IMR-90 (cell line): Measurements from ENCODE around the gene KLF7.

Source experiments
- BHLHE40 ChIP-seq: fragments of 150-350 bp; IDR thresholded peaks from 2 replicates; pipeline ENCODE4 v1.6.1; 2016; ENCODE audit warnings: mild to moderate bottlenecking, low read depth, low read length
- CEBPB ChIP-seq: IDR thresholded peaks from 2 replicates; pipeline ENCODE4 v1.6.1; 2012; ENCODE audit warnings: low read depth, low read length, improper control_type of control experiment
- CTCF ChIP-seq: conservative IDR thresholded peaks from 2 replicates; pipeline ENCODE4 v1.5.1; 2012; ENCODE audit warnings: mild to moderate bottlenecking, low read depth, low read length, improper control_type of control experiment
- ELK1 ChIP-seq: fragments of 150-350 bp; IDR thresholded peaks from 2 replicates; pipeline ENCODE4 v1.6.1; 2016; ENCODE audit warnings: low read depth, mild to moderate bottlenecking, low read length, moderate library complexity, borderline replicate concordance
- FOS ChIP-seq: fragments of 150-350 bp; IDR thresholded peaks from 2 replicates; pipeline ENCODE4 v1.6.1; 2016; ENCODE audit warnings: low read depth, low read length
- MAFK ChIP-seq: IDR thresholded peaks from 2 replicates; pipeline ENCODE4 v1.6.1; 2012; ENCODE audit warnings: low read depth, low read length, improper control_type of control experiment
- MXI1 ChIP-seq: IDR thresholded peaks from 2 replicates; pipeline ENCODE4 v1.6.1; 2012; ENCODE audit warnings: low read depth, mild to moderate bottlenecking, low read length, moderate library complexity, borderline replicate concordance
- NFE2L2 ChIP-seq: fragments of 150-350 bp; IDR thresholded peaks from 2 replicates; pipeline ENCODE4 v1.6.1; 2016; ENCODE audit warnings: low read depth, mild to moderate bottlenecking, low read length
- POLR2A ChIP-seq: IDR thresholded peaks from 2 replicates; pipeline ENCODE4 v1.6.1; 2012; ENCODE audit warnings: mild to moderate bottlenecking, low read depth, low read length
- RAD21 ChIP-seq: IDR thresholded peaks from 2 replicates; pipeline ENCODE4 v1.6.1; 2012; ENCODE audit warnings: low read length, improper control_type of control experiment
- RCOR1 ChIP-seq: IDR thresholded peaks from 2 replicates; pipeline ENCODE4 v1.6.1; 2012; ENCODE audit warnings: mild to moderate bottlenecking, low read length, improper control_type of control experiment; ENCODE audit not compliant: insufficient replicate concordance
- RFX5 ChIP-seq: IDR thresholded peaks from 2 replicates; pipeline ENCODE4 v1.8.0; 2012; ENCODE audit warnings: low read depth, mild to moderate bottlenecking, low read length, moderate library complexity
- SMC3 ChIP-seq: fragments of 150-350 bp; IDR thresholded peaks from 2 replicates; pipeline ENCODE4 v1.6.1; 2016; ENCODE audit warnings: low read depth, mild to moderate bottlenecking, antibody characterized with exemption, low read length, moderate library complexity
- USF2 ChIP-seq: fragments of 150-350 bp; IDR thresholded peaks from 2 replicates; pipeline ENCODE4 v1.6.1; 2017; ENCODE audit warnings: mild to moderate bottlenecking, antibody characterized with exemption, low read length, low read depth

GRCh38 chr2:207194028-207194427, 28.3 kb upstream of the KLF7 start:
- TF ChIP-seq POLR2A = no peak
- TF ChIP-seq CTCF = no peak
- no peak for TF ChIP-seq RAD21
- no peak for TF ChIP-seq USF2
- no peak for TF ChIP-seq RCOR1
- no peak for TF ChIP-seq ELK1
- TF ChIP-seq NFE2L2 = no peak
- no peak for TF ChIP-seq CEBPB
- TF ChIP-seq SMC3 = no peak
- no peak for TF ChIP-seq FOS
- TF ChIP-seq RFX5 = no peak
- no peak for TF ChIP-seq MAFK
- no peak for TF ChIP-seq MXI1
- TF ChIP-seq BHLHE40 = no peak
